ENCODE measurements around the gene CR1L.
"Not testable (repeated sequence)": the region's sequence is repeated elsewhere in the genome, so short reads cannot be mapped to it uniquely, and the experiment has no call there.

CR1L gene

DNA sequence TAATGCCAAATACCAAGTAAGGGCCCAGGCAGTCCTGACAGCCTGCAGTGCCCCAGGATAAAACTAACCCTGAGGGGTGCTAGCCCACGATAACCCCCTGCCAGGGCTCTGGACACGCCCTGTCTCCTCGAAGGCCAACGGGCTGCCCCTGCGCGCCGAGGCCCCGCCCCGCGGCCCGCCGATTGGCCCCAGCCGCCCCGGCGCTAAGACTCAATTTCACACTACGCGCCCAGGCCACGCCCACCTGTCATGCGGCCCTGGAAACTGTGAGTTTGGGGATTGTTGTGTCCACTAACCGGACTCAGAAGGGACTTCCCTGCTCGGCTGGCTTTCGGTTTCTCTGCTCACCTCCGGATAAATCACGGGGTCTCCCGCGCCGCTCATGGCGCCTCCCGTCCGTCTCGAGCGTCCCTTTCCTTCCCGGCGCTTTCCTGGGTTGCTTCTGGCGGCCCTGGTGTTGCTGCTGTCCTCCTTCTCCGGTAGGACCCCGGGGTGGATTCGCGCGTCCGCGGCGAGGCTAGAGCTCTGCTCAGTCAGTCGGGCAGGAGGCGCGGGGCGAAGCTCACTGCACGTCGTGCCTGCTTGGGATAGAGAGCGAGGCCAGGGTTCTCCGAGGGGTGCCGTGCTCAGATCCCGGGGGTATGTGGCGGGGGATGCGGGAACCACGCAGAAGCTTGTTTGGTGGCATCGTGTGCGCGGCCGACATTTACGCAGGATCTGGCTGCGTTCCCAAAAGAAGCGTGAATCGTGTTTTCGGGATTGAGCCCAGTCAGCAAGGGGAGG lies at the start of gene CR1L:
TSS of gene CR1L (plus strand) at position 282 of the 783 bp plus-strand sequence. CDS start at position 383, 101 bp downstream.
- peak; percentile 73 for DNase-seq (ENCODE audit: low spot score)

DNA sequence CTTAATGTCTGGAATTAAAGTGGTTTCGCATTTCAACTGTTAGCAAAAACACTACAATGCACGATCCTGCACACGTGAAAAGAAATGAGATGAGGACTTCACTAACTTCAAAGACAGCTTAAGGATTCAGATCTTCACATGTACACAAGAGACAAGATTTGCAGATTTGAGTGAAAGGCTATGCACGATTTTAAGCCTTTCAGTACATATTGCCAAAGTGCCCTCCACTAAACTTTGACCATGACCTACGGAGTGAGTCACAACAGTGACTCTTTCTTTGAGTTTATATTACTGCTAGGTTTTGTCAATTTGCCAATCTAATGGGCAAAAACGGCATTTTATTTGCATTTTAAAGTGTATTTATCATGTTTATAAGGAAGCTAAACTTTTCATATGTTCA lies 41.2 kb upstream of the CR1L start:
- DNase-seq (ENCODE audit: low spot score) = no peak

DNA sequence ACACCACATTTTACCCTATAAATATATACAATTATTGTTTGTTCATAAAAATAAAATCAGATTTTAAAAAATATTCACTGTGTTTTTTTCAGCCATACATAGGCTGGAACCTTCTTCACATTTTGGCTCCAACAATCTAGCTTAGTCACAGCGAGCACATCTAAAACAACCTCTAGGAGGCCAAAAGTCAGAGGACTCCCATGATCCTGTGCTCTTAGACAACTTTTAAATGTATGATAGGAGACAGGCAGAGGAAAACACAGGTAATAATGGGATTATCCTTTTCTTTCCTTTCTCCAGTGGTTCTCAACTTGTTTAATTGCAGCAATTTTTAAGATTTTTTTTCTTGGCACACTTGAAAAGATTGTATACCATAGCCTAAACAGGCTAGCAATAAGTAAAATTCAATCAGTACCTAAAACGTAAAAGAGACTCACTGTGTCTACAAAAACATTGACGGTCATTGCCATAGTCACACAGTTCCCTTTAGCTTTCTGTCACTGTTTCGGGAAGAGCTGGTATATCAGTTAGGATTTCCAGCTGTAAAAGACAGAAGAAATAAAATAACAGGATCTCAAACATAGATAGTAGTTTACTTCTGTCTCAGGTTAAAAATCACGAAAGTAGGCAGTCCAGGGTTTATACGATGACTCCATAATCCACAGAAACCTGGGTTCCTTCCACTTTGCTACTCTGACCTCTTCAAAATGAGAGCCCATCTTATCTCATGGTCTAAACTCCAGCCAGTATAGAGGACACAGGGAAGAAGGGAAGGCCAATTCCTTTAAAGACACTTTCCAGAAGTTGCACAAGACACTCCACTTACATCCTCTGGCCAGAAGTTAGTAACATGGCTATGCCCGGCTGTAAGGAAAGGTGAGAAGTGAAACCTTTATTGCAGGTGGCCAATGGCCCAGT lies 39.2 kb upstream of the CR1L start:
- DNase-seq (ENCODE audit: low spot score) = no peak

DNA sequence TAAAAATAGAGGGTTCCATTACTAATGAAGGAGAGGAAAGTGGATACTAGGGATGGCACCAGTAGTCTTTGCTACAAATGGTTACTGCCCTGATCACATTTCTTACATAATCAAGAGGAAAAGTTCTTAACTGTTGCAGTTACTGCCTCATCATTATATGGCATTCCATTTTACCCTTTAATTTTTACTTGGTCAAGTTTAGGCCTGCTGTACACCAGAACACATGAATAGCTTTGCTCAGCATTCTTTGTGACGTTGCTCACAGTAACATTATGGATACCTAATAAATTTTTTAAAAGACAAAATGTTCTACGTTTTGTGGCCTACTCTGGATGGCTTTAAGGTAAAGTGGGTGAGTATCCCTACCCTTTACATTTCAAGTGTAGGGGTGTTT lies 38.6 kb upstream of the CR1L start:
- no peak for DNase-seq (ENCODE audit: low spot score)

DNA sequence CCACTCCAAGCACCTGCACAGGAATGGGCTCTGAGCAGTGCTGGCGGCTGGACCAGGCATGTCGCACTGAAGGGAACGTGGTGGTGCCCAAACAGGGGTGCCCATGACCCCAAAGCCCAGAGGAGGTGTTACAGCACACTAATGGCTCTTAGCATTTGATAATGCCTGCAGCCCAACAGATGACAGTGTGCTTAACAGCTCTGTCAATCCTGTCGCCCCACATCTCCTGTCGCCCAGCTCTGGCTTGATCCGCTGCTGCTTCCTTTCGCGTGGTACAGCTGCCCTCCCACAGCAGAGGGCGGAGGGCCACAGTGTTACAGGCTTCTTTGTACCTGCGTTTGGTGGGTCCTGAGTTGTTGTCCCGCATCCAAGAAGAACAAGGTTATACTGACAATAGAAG lies 32.2 kb upstream of the CR1L start:
- DNase-seq (ENCODE audit: low spot score) = no peak

DNA sequence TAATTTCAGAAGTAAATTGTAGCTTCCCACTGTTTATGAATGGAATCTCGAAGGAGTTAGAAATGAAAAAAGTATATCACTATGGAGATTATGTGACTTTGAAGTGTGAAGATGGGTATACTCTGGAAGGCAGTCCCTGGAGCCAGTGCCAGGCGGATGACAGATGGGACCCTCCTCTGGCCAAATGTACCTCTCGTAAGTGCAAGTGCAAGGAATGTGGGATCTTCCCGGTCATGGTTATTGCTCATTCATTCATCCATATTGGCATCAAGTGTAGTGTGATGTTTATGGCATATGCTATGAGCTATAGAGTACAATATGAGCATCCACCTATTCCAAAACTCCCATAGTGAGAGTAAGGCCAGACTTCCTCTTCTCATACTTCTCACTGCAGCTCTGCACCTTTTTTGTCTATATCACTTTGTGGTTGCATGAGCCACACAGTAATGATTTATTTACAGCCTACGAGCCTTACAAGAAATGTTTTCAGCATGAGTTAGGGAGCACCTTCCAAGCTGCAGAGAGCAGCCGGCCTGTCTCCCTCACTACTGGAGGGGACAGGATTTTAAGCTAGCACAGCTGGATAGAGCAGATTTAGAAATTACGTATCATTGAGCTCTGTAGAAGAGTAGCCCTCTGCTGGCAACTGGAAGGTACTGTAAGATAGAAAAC lies 24.9 kb upstream of the CR1L start:
- DNase-seq (ENCODE audit: low spot score) = peak; percentile 66

DNA sequence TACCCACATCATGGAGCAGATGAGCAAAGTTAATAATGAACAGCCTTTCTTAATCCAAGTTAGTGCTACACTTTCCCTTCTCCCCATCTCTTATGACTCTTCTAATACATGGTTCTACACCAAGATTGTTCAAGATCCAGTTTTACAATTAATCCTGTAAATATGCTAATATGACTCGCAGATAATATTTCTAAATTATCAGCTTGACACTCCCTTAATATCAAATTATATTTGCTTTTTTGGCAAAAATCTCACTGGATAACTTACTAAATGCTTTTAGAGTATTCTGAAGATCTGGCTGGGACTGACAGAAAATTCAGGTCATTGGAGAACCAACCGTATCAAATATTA lies 24.4 kb upstream of the CR1L start:
- DNase-seq (ENCODE audit: low spot score) = no peak

DNA sequence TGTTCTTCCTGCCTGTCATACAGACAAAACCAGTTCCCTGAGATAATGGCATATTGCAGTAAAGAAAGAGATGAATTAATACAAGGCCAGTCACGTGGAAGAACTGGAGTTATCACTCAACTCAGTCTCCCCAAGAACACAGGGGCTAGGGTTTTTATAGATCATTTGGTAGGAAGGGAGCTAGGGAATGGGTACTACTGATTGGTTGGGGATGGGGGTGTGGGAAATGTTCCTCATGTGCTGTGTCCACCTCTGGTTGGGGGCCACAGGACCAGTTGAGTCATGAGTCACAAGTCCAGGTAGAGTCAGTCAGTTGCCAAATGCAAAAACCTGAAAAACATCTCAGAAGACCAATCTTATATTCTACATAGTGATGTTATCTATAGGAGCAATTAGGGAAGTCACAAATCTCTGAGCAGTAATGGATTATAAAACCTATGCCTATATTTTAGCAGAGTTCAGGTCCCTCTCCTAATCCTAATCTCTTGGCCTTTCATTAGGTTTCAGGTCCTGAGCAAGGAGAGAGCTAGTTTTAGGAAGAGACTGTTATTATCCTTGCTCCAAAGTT lies 19.3 kb upstream of the CR1L start:
- not testable (repeated sequence) for DNase-seq (ENCODE audit: low spot score)

DNA sequence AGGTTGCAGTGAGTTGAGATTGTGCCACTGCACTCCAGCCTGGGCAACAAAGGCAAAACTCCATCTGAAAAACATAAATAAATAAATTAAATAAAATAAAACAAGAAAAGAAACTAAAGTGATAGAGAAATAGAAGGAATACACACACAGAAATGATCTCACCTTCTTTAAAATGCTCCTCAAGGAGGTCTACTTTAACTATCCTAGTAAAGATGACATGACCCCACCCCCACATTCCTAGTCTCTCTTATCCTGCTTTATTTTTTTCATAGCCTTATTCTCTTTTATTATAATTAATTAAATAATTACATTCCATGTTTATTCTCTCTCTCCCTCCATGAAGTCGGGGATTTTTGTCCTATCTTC lies 18.0 kb upstream of the CR1L start:
- no peak for DNase-seq (ENCODE audit: low spot score)

DNA sequence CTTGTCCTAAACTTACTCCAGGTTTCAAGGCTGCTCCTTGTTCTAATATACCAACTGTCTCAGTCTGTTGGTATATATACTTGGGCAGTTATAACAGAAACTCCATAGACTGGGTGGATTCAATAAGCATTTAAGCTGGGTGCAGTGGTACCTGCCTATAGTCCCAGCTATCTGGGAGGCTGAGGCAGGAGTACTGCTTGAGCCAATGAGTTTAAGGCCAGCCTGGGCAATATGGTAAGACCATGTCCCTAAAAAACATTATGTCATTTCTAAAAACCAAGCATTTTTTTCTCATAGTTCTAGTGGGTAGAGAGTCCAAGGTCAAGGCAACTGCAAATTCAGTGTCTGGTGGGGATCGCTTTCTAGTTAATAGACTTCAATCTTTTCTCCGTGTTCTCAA lies 17.4 kb upstream of the CR1L start:
- no peak for DNase-seq (ENCODE audit: low spot score)

DNA sequence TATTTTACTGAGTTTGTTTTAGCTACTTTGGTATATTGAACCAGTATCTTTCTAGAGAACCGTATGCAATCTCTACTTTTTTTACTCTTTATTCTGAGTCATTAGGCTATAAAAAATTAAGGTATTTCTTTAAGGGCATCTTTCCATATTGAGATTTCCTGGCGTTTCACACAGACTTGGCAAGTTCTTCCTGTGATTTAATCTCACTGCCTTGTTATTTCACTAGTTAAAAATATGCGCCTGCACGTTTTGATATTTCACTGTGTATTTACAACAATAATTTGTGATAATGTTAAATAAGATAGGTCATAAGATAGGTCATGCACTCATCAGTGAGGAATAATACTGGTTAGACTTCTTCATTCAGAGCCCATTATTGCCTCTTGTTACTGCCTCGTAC lies 16.2 kb upstream of the CR1L start:
- DNase-seq (ENCODE audit: low spot score) = peak; percentile 9

DNA sequence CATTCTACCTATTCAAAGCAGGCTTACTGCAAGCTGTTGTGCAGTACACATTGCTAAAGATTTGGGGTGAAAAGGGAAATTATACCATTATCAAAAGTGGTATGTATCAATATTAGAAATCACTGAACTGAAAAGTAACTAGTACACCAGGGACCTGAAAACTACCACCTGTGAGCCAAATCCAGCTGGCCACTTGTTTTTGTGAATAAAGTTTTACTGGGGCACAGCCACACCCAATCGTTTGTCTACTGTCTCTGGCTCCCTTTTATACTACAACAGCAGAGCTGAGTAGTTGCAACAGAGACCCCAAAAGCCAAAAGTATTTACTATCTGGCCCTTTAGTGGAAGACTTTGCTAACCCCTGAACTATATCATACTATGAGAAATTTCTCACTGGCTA lies 13.8 kb upstream of the CR1L start:
- DNase-seq (ENCODE audit: low spot score) = no peak

DNA sequence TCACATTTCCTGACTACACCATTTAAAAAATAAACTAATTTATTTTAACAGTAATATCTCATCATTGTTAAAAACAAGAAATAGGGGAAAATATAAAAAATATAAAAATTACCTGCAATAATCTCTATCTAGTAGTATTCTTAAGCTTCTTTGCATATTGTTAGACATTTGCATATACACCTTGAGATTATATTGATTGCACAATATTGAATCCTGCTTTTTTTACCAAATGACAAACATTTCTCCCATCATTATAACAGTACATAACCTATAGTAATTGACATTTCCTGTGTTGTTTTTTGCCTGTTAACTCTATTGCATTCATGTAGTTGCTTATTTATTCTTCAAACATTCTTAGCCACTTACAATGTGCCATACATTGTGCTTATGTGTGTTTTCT lies 11.7 kb upstream of the CR1L start:
- no peak for DNase-seq (ENCODE audit: low spot score)

DNA sequence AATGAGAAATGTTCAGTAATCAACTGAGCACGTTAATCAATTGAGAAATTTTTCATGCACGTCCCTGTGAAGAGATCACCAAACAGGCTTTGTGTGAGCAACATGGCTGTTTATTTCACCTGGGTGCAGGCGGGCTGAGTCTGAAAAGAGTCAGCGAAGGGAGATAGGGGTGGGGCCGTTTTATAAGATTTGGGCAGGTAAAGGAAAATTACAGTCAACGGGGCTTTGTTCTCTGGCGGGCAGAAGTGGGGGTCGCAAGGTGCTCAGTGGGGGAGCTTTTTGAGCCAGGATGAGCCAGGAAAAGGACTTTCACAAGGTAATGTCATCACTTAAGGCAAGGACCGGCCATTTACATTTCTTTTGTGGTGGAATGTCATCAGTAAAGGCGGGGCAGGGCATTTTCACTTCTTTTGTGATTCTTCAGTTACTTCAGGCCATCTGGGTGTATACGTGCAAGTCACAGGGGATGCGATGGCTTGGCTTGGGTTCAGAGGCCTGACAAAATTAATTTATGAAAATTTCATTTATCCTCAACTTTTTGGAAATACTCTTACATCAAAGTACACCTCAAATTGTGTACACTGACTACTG lies 11.1 kb upstream of the CR1L start:
- not testable (repeated sequence) for DNase-seq (ENCODE audit: low spot score)

DNA sequence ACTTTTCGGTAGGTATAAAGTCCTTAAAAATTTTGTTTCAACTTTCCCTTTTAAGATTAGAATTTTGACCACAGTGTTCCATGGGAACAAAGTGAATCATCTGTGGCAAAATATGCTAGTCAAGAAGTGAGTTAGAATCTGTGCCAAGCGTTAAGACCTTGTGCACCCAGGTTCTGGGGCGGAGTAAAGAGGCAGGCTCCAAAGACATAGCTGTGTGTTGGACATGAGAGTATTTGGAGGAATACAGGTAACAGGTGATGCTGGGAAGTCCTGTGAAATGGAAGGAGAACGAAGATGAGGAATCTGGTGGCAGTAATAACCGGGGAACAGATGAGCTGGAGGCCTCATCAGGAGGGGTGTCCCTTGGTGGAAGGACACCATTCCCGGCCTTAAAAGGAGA lies 10.6 kb upstream of the CR1L start:
- not testable (repeated sequence) for DNase-seq (ENCODE audit: low spot score)

DNA sequence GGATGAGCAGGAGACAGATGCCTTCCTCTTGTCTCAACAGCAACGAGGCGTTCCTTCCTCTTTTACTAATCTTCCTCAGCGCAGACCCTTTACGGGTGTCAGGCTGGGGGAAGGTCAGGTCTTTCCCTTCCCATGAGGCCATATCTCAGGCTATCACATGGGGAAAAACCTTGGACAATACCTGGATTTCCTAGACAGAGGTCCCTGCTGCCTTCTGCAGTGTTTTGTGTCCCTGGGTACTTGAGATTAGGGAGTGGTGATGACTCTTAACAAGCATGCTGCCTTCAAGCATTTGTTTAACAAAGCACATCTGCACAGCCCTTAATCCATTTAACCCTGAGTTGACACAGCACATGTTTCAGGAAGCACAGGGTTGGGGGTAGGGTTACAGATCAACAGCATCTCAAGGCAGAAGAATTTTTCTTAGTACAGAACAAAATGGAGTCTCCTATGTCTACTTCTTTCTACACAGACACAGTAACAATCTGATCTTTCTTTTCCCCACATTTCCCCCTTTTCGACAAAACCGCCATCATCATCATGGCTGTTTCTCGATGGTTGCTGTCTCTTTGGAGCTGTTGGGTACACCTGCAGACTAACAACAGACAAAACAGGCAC lies 9.3 kb upstream of the CR1L start:
- not testable (repeated sequence) for DNase-seq (ENCODE audit: low spot score)

DNA sequence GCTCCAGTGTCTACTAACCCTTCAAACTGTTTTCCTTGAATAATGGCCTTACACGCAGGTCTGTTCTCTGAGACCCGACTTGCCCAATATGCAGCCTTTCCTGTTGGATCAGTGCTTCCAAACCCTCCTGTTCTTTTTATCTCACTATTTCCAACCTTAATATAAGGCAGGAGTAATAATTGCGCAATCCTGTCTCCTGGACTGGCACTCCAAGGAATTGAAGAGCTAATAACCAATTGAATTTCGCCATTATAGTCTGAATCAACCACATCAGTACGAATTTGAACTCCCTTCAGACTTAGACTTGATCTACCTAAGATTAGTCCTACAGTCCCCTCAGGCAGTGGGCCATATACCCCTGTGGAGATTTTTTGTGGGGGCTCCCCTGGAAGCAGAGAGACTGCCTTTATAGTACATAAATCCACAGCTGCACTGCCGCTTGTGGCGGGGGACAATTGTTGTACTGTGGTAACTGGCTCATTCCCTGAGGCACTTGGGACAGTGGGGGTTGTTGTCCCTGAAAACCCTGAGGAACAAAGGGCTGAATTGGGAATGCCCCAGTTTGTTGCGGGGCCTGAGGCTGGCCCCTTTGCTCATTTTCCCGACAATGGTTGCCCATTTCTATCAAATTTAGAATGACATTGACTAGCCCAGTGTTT lies 6.3 kb upstream of the CR1L start:
- peak; percentile 61 for DNase-seq (ENCODE audit: low spot score)

DNA sequence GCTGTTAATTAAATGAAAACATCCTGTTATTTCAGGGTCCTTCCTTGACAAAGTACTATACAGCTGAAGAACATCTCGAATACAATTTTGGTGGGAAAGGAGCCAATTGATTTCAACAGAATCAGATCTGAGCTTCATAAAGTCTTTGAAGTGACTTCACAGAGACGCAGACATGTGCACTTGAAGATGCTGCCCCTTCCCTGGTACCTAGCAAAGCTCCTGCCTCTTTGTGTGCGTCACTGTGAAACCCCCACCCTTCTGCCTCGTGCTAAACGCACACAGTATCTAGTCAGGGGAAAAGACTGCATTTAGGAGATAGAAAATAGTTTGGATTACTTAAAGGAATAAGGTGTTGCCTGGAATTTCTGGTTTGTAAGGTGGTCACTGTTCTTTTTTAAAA lies 5.6 kb upstream of the CR1L start:
- peak; percentile 8 for DNase-seq (ENCODE audit: low spot score)

DNA sequence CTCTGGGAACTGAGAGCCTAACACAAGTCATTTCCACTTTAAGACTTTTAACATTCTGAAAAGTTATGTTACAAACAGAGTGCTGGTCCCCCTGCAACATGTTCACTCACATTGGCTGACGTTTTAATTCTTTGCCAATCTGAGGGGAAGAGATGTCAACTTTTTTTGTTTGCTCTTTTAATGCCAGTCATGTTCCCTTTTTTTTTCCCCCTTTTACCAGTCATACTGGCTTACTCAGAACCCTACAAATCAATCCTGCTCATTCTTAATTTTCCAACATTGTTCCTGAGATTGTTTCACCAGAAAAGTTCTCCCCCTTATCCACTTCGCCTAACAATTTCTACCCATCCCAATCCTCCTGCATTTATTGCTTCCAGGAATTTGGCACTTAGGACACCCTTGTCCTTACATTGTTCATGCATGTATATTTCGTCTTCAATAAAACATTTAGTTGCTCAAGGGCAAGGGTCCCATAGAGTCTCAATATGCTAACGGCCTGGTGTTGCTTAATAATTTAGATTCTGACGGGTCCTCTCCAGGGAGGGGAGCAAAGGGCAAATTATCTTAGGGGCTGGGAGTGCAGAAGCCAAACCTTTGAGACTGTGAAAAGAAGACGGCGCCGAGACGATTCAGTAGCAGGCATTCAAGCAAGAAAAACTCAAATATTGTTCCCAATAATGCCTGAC lies 624 bp upstream of the CR1L start:
- no peak for DNase-seq (ENCODE audit: low spot score)

DNA sequence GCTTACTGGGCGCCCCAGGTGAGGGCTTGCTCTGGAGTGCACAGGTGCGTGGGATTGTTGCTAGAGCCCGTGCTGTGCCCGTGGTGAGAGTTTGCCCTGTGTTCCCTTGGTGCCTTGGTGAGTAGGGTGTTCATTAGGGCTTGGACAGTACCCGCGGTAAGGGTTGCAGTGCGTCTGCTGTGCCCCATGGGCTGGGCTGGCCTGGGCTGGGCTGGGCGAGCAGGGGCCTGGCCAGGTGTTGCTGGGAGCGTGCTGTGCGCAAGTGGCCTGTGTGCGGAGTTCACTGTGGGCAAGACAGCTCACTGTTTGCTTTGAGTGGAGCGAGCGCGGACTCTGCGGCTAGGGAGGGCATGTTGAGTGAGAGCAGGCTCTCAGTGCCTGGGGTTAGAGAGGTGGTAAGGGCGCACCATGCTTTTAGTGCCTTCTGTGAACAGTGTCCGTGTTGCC lies 725 bp downstream of the CR1L start:
- no peak for DNase-seq (ENCODE audit: low spot score)
